T-cell (primary cell): Measurements from ENCODE around the gene FRMD3. TPM values are rescaled to one million over a fixed set of nuclear protein-coding genes. Genes with fewer than 3 reads are reported as not detected.

Source experiments
- ATAC-seq, 4 experiments: fragments of 200-7000 bp in 3 of 4; fragments of 150-1000 bp in 1 of 4; cut with Tn5 transposase; replicated peaks in 1 of 4; 1 replicate in 3 of 4; 2 replicates in 1 of 4; pipeline ENCODE4 v1.10.0; 2021; ENCODE audit warnings: moderate library complexity in 3 of 4, mild to moderate bottlenecking in 2 of 4, moderate number of reproducible peaks in 1 of 4
- CTCF ChIA-PET, 2 donors: fragments of 300-600 bp; sonication (Branson Sonifier 250); formaldehyde crosslinking; loops; one replicate each; lab custom pipeline; 2022; ENCODE audit warnings: antibody characterized with exemption in 2 of 2; lab: Charles Lee
- POLR2A ChIA-PET, 2 donors: fragments of 300-600 bp; sonication (Branson Sonifier 250); formaldehyde crosslinking; loops; one replicate each; lab custom pipeline; 2022; ENCODE audit warnings: antibody characterized with exemption in 2 of 2; lab: Charles Lee
- DNase-seq, 35 experiments: peaks; one replicate each; pipeline versions ENCODE4 v3.0.0 to v3.0.0-alpha.2; 2013 to 2023
- H3K27ac ChIP-seq: one replicate; pipeline ENCODE4 v1.5.1; 2013; ENCODE audit warnings: low read length
- H3K27me3 ChIP-seq, 2 experiments: replicated peaks in 1 of 2; 1 replicate in 1 of 2; 2 replicates in 1 of 2; pipeline versions ENCODE4 v1.6.1 to v1.7.0; 2013; ENCODE audit warnings: low read length in 1 of 2, mixed read lengths in 1 of 2; ENCODE audit not compliant: control insufficient read depth in 2 of 2, insufficient read depth in 2 of 2; ENCODE audit errors: extremely low read depth in 1 of 2
- H3K36me3 ChIP-seq, 2 donors: 1 replicate in 1 of 2; 2 replicates in 1 of 2; pipeline versions ENCODE4 v1.6.1 to v1.7.0; 2013; ENCODE audit warnings: low read length in 1 of 2; ENCODE audit not compliant: control insufficient read depth in 2 of 2, insufficient read depth in 1 of 2; ENCODE audit errors: extremely low read depth in 1 of 2
- H3K4me1 ChIP-seq, 2 experiments: 1 replicate in 1 of 2; 2 replicates in 1 of 2; pipeline versions ENCODE4 v1.6.1 to v1.7.0; 2013; ENCODE audit warnings: low read length in 2 of 2, mixed read lengths in 1 of 2; ENCODE audit not compliant: insufficient read depth in 2 of 2, control insufficient read depth in 1 of 2; ENCODE audit errors: extremely low read depth in 1 of 2
- H3K4me3 ChIP-seq, 2 donors: 1 replicate in 1 of 2; 2 replicates in 1 of 2; pipeline versions ENCODE4 v1.5.1 to v1.7.0; 2013; ENCODE audit warnings: mild to moderate bottlenecking in 2 of 2, low read length in 1 of 2, moderate library complexity in 1 of 2; ENCODE audit not compliant: control insufficient read depth in 1 of 2; ENCODE audit errors: extremely low read depth in 1 of 2
- H3K9me3 ChIP-seq: 2 replicates; pipeline ENCODE4 v1.7.0; 2013
- H3K27ac Mint-ChIP-seq, 2 donors: one replicate each; pipeline ENCODE4 v1.8.0; 2020 to 2021; ENCODE audit warnings: mild to moderate bottlenecking in 2 of 2, mixed read lengths in 2 of 2
- H3K27me3 Mint-ChIP-seq, 2 donors: one replicate each; pipeline ENCODE4 v1.8.0; 2021 to 2022; ENCODE audit warnings: mixed read lengths in 2 of 2
- H3K36me3 Mint-ChIP-seq: one replicate; pipeline ENCODE4 v1.8.0; 2021; ENCODE audit warnings: mixed read lengths
- H3K4me1 Mint-ChIP-seq, 3 donors: one replicate each; pipeline ENCODE4 v1.8.0; 2020 to 2022; ENCODE audit warnings: mixed read lengths in 3 of 3, mild to moderate bottlenecking in 1 of 3
- H3K4me3 Mint-ChIP-seq, 3 donors: one replicate each; pipeline ENCODE4 v1.8.0; 2020 to 2022; ENCODE audit warnings: mild to moderate bottlenecking in 3 of 3, mixed read lengths in 3 of 3, moderate library complexity in 3 of 3
- H3K9me3 Mint-ChIP-seq, 3 donors: one replicate each; pipeline ENCODE4 v1.8.0; 2020 to 2022; ENCODE audit warnings: mixed read lengths in 3 of 3
- WGBS: methylation state at CpG from one replicate; pipeline ENCODE4 v1.1.5; 2013; ENCODE audit warnings: missing lambda C conversion rate; ENCODE audit not compliant: insufficient coverage; 5-methylcytosine and 5-hydroxymethylcytosine counted together
- total RNA-seq, 35 experiments: library from RNA in 6 of 35; stranded (reverse) in 6 of 35; fragments of 120-200 nt in 1 of 35; gene quantifications; one replicate each; pipeline versions ENCODE4 v1.2.1 to v1.2.4 and lab custom pipeline; 2013 to 2026

The FRMD3 gene
- total RNA-seq, 5 donors from 2014 or later (not counting 1 experiment from before 2014, with no cell fraction given) = 0.35 to 1.2 (median 0.55) TPM

GRCh38 chr9:83199240-83199639 is 339.0 kb downstream of the FRMD3 start:
- Histone ChIP-seq H3K9me3 (no peaks in the 10 kb centered on the region), H3K36me3 (no peaks in the 10 kb centered on the region), H3K4me1 (no peaks in the 10 kb centered on the region), H3K4me3 (no peak overlapping the region), H3K27ac (no peak overlapping the region), H3K27me3 (no peaks in the 10 kb centered on the region)
- no peaks in the 10 kb centered on the region for H3K4me1 Mint-ChIP-seq
- no peaks in the 10 kb centered on the region for H3K36me3 Mint-ChIP-seq
- peaks cover 2 to 4% of the 10 kb centered on the region in 2 donors for H3K27me3 Mint-ChIP-seq
- ATAC-seq (no peak), DNase-seq (no peak)
- POLR2A ChIA-PET = no interaction called here
- CTCF ChIA-PET = no interaction called here
- 58% methylated on average over 3 of the region's 5 CpGs for WGBS
- H3K4me3 Mint-ChIP-seq = no peak overlapping the region
- H3K27ac Mint-ChIP-seq = no peak overlapping the region
- H3K9me3 Mint-ChIP-seq = peaks cover 0 to 6% (median 0%) of the 10 kb centered on the region in 3 donors

GRCh38 chr9:83198371-83198770 is 339.8 kb downstream of the FRMD3 start:
- H3K27me3 Mint-ChIP-seq = peaks cover 2 to 4% of the 10 kb centered on the region in 2 donors
- 93% methylated on average over 1 of the region's 3 CpGs for WGBS
- no peak overlapping the region for H3K4me3 Mint-ChIP-seq
- DNase-seq = no peak
- ChIA-PET CTCF (no interaction called here), POLR2A (no interaction called here)
- Histone ChIP-seq H3K27me3 (no peaks in the 10 kb centered on the region), H3K4me3 (no peak overlapping the region), H3K9me3 (no peaks in the 10 kb centered on the region), H3K36me3 (no peaks in the 10 kb centered on the region), H3K27ac (no peak overlapping the region), H3K4me1 (no peaks in the 10 kb centered on the region)
- no peaks in the 10 kb centered on the region for H3K36me3 Mint-ChIP-seq
- no peaks in the 10 kb centered on the region for H3K4me1 Mint-ChIP-seq
- H3K27ac Mint-ChIP-seq = no peak overlapping the region
- no peak for ATAC-seq
- peaks cover 0 to under 1% (median 0%) of the 10 kb centered on the region in 3 donors for H3K9me3 Mint-ChIP-seq

DNA sequence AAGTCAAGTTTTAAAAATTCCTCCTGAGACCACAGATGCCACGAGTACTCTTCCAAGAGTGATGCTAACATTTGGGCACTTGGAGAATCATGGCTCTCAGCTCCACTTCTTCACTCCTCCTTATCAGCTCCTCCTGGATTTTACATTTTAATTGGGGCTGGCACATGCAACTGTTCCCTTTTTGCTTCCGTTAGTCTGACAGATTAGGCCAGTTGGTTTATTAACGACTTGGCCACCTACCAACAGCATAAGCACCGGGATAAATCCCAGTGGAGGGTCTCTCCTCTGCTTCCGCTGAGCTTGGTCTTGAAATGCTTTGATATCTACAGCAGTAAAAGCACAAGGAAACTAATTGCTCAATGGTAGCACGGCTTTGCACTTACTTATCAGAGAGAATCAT is 340.6 kb downstream of the FRMD3 start:
- Histone ChIP-seq H3K4me1 (no peaks in the 10 kb centered on the region), H3K36me3 (no peaks in the 10 kb centered on the region), H3K27me3 (peaks cover 0 to 2% of the 10 kb centered on the region in 2 experiments), H3K27ac (no peak overlapping the region), H3K9me3 (no peaks in the 10 kb centered on the region), H3K4me3 (no peak overlapping the region)
- Mint-ChIP-seq H3K36me3 (no peaks in the 10 kb centered on the region), H3K4me1 (no peaks in the 10 kb centered on the region), H3K9me3 (no peaks in the 10 kb centered on the region), H3K27ac (no peak overlapping the region), H3K27me3 (peaks cover 2 to 11% of the 10 kb centered on the region in 2 donors), H3K4me3 (no peak overlapping the region)
- ChIA-PET POLR2A (no interaction called here), CTCF (no interaction called here)
- 32% methylated on average over 4 of the region's 6 CpGs for WGBS
- DNase-seq = no peak
- ATAC-seq = no peak

GRCh38 chr9:83196946-83197345 is 341.3 kb downstream of the FRMD3 start:
- DNase-seq (no peak), ATAC-seq (no peak)
- H3K4me1 Mint-ChIP-seq = no peaks in the 10 kb centered on the region
- H3K9me3 ChIP-seq = no peaks in the 10 kb centered on the region
- H3K4me3 Mint-ChIP-seq = no peak overlapping the region
- CTCF ChIA-PET = no interaction called here
- H3K27me3 Mint-ChIP-seq = peaks cover 2 to 15% of the 10 kb centered on the region in 2 donors
- H3K27ac ChIP-seq = no peak overlapping the region
- POLR2A ChIA-PET = no interaction called here
- no peaks in the 10 kb centered on the region for H3K36me3 Mint-ChIP-seq
- no peaks in the 10 kb centered on the region for H3K9me3 Mint-ChIP-seq
- H3K4me3 ChIP-seq = no peak overlapping the region
- H3K27me3 ChIP-seq = peaks cover 0 to 2% of the 10 kb centered on the region in 2 experiments
- no peaks in the 10 kb centered on the region for H3K36me3 ChIP-seq
- no peak overlapping the region for H3K27ac Mint-ChIP-seq
- H3K4me1 ChIP-seq = no peaks in the 10 kb centered on the region
- WGBS = no CpG with 5 or more reads among the region's 2 CpGs

Other genes with a start within 250 kb of the FRMD3 start
- gene IDNK, start 84.7 kb upstream of the FRMD3 start, total RNA-seq = 10 to 100 TPM in 2 of 5 donors, 1 to 10 TPM in 3; 7.0 to 13.5 (median 9.2) TPM
- gene UBQLN1, start 169.6 kb upstream of the FRMD3 start, total RNA-seq = 100 to 1,000 TPM in 4 of 5 donors, 10 to 100 TPM in 1; 98.1 to 141 (median 105) TPM